ENCODE measurements around the gene MAPK12. TPM values are rescaled to one million over a fixed set of nuclear protein-coding genes. Genes with fewer than 3 reads are reported as not detected.

MAPK12 gene
- total RNA-seq, 1 donor = 28.0 TPM

- H3K4me3 ChIP-seq (ENCODE audit: low read depth, low read length) = no peak overlapping the region
- no peak for TF ChIP-seq CTCF (IDR thresholded peaks at IDR 0.05; ENCODE audit: insufficient read depth, low read length)
- peak; percentile 67 for DNase-seq (ENCODE audit: low read depth)
Observed at GRCh38 chr22:50293441-50294318, 32.2 kb upstream of the MAPK12 start.

GRCh38 chr22:50292643-50293440 is 31.4 kb upstream of the MAPK12 start:
- no peak for DNase-seq (ENCODE audit: low read depth)
- peak overlapping the region; percentile 25 for H3K4me3 ChIP-seq (ENCODE audit: low read depth, low read length)
- TF ChIP-seq CTCF (IDR thresholded peaks at IDR 0.05; ENCODE audit: insufficient read depth, low read length) = no peak

- no peak for DNase-seq (ENCODE audit: low read depth)
- TF ChIP-seq CTCF (IDR thresholded peaks at IDR 0.05; ENCODE audit: insufficient read depth, low read length) = no peak
- H3K4me3 ChIP-seq (ENCODE audit: low read depth, low read length) = no peak overlapping the region
Observed at GRCh38 chr22:50289942-50290630, 28.6 kb upstream of the MAPK12 start.

GRCh38 chr22:50289151-50289941 is 27.9 kb upstream of the MAPK12 start:
- H3K4me3 ChIP-seq (ENCODE audit: low read depth, low read length) = no peak overlapping the region
- no peak for DNase-seq (ENCODE audit: low read depth)
- no peak for TF ChIP-seq CTCF (IDR thresholded peaks at IDR 0.05; ENCODE audit: insufficient read depth, low read length)

- no peak for TF ChIP-seq CTCF (IDR thresholded peaks at IDR 0.05; ENCODE audit: insufficient read depth, low read length)
Observed at GRCh38 chr22:50287731-50288130, 26.2 kb upstream of the MAPK12 start.

More at GRCh38 chr22:50287731-50288130, 26.2 kb upstream of the MAPK12 start:
- no peak for DNase-seq (ENCODE audit: low read depth)
- no peak overlapping the region for H3K4me3 ChIP-seq (ENCODE audit: low read depth, low read length)
